Left renal pelvis (tissue), 4 donors: Measurements from ENCODE around the gene MRS2. TPM values are rescaled to one million over a fixed set of nuclear protein-coding genes. Genes with fewer than 3 reads are reported as not detected.
"Not testable (repeated sequence)": the region's sequence is repeated elsewhere in the genome, so short reads cannot be mapped to it uniquely, and the experiment has no call there.

Experiments
- DNase-seq, 4 donors: peaks; one replicate each; pipeline ENCODE4 v3.0.0-alpha.2; 2013; ENCODE audit warnings: low read depth in 4 of 4, low spot score in 3 of 4
- polyA plus RNA-seq, 4 donors: library from polyadenylated mRNA; unstranded; fragments of 120-200 nt; gene quantifications; one replicate each; pipeline ENCODE4 v1.2.1, GENCODE V29; 2013; ENCODE audit not compliant: insufficient read length in 4 of 4

The MRS2 gene
- 10 to 100 TPM; 21.8 to 52.0 (median 43.3) TPM for polyA plus RNA-seq

GRCh38 chr6:24402697-24403500 lies at the start of gene MRS2:
MRS2 (plus strand) TSS chr6:24402936; CDS start chr6:24403047, 111 bp downstream.
- peak; percentile 69 to 78 (median 76) for DNase-seq

GRCh38 chr6:24353861-24354260 lies 48.9 kb upstream of the MRS2 start:
- DNase-seq, result no peak

- DNase-seq, result no peak
Measured at GRCh38 chr6:24355393-24355792, 47.3 kb upstream of the MRS2 start.

GRCh38 chr6:24356310-24356973 lies 46.3 kb upstream of the MRS2 start:
- DNase-seq, result no peak

- peak; percentile 62 to 70 (median 66) for DNase-seq
Measured at GRCh38 chr6:24357336-24358218, 45.2 kb upstream of the MRS2 start, which contains the start of gene DCDC2. DCDC2 (minus strand) TSS chr6:24358059; CDS start chr6:24357750, 309 bp downstream.

GRCh38 chr6:24358219-24358821 lies 44.4 kb upstream of the MRS2 start:
- no peak for DNase-seq

- peak; percentile 86 to 94 (median 90) for DNase-seq
Measured at GRCh38 chr6:24359640-24360454, 42.9 kb upstream of the MRS2 start.

- DNase-seq, result not testable (repeated sequence)
Measured at GRCh38 chr6:24362363-24362762, 40.4 kb upstream of the MRS2 start.

- not testable (repeated sequence) for DNase-seq
Measured at GRCh38 chr6:24365103-24365633, 37.6 kb upstream of the MRS2 start.

GRCh38 chr6:24374612-24375011 lies 28.1 kb upstream of the MRS2 start:
- no peak for DNase-seq

GRCh38 chr6:24376871-24377270 lies 25.9 kb upstream of the MRS2 start:
- DNase-seq, result no peak

GRCh38 chr6:24378473-24379097 lies 24.2 kb upstream of the MRS2 start:
- DNase-seq, result no peak

- no peak for DNase-seq
Measured at GRCh38 chr6:24381476-24382219, 21.1 kb upstream of the MRS2 start.

- no peak for DNase-seq
Measured at GRCh38 chr6:24382220-24382540, 20.6 kb upstream of the MRS2 start.

GRCh38 chr6:24382891-24383494 lies 19.7 kb upstream of the MRS2 start:
- DNase-seq, result not testable (repeated sequence)

GRCh38 chr6:24384369-24385130 lies 18.2 kb upstream of the MRS2 start:
- not testable (repeated sequence) for DNase-seq
